Skeletal muscle satellite cell (primary cell): Measurements from ENCODE around the gene KLF9.
"Not testable (repeated sequence)": the region's sequence is repeated elsewhere in the genome, so short reads cannot be mapped to it uniquely, and the experiment has no call there.

ENCODE experiments used
- H3K27me3 ChIP-seq: 2 replicates; pipeline ENCODE4 v1.7.0; 2013; ENCODE audit warnings: low read length; ENCODE audit not compliant: control insufficient read depth, insufficient read depth
- H3K36me3 ChIP-seq: 2 replicates; pipeline ENCODE4 v1.7.0; 2013; ENCODE audit warnings: mild to moderate bottlenecking, control low read depth, low read length; ENCODE audit not compliant: insufficient read depth
- H3K4me1 ChIP-seq: 2 replicates; pipeline ENCODE4 v1.7.0; 2013; ENCODE audit warnings: low read length; ENCODE audit not compliant: control insufficient read depth, insufficient read depth
- H3K4me2 ChIP-seq: 2 replicates; pipeline ENCODE4 v1.7.0; 2013; ENCODE audit warnings: mild to moderate bottlenecking, low read length
- H3K4me3 ChIP-seq: 2 replicates; pipeline ENCODE4 v1.7.0; 2013; ENCODE audit warnings: low read length
- H3K9ac ChIP-seq: 2 replicates; pipeline ENCODE4 v1.7.0; 2013; ENCODE audit warnings: mild to moderate bottlenecking, low read depth, low read length, moderate library complexity
- H3K9me3 ChIP-seq: replicated peaks from 2 replicates; pipeline ENCODE4 v1.7.0; 2013; ENCODE audit warnings: mild to moderate bottlenecking, control low read depth, low read length

KLF9 gene

GRCh38 chr9:70402213-70402612 is 12.2 kb downstream of the KLF9 start:
- Histone ChIP-seq H3K9ac (no peak overlapping the region), H3K36me3 (peaks cover 4% of the 10 kb centered on the region), H3K4me2 (no peak overlapping the region), H3K4me3 (no peak overlapping the region), H3K27me3 (no peaks in the 10 kb centered on the region), H3K4me1 (peaks cover 82% of the 10 kb centered on the region), H3K9me3 (no peaks in the 10 kb centered on the region)

GRCh38 chr9:70401241-70401640 is 13.2 kb downstream of the KLF9 start:
- H3K4me2 ChIP-seq, H3K9me3 ChIP-seq, H3K9ac ChIP-seq, H3K4me3 ChIP-seq, H3K27me3 ChIP-seq, H3K36me3 ChIP-seq: not testable (repeated sequence)
- peaks cover 72% of the 10 kb centered on the region for H3K4me1 ChIP-seq

GRCh38 chr9:70400107-70400892 is 14.2 kb downstream of the KLF9 start:
- H3K9ac ChIP-seq, result no peak overlapping the region
- no peak overlapping the region for H3K4me2 ChIP-seq
- H3K27me3 ChIP-seq, result no peaks in the 10 kb centered on the region
- H3K36me3 ChIP-seq, result peaks cover 4% of the 10 kb centered on the region
- H3K4me1 ChIP-seq, result peaks cover 63% of the 10 kb centered on the region
- H3K4me3 ChIP-seq, result no peak overlapping the region
- no peaks in the 10 kb centered on the region for H3K9me3 ChIP-seq

- H3K4me3 ChIP-seq, result no peak overlapping the region
- H3K36me3 ChIP-seq, result peaks cover 4% of the 10 kb centered on the region
- no peak overlapping the region for H3K9ac ChIP-seq
- H3K4me2 ChIP-seq, result no peak overlapping the region
- H3K27me3 ChIP-seq, result no peaks in the 10 kb centered on the region
- peaks cover 54% of the 10 kb centered on the region for H3K4me1 ChIP-seq
- no peaks in the 10 kb centered on the region for H3K9me3 ChIP-seq
Measured at GRCh38 chr9:70399141-70399540, 15.3 kb downstream of the KLF9 start.

GRCh38 chr9:70398145-70398556 is 16.3 kb downstream of the KLF9 start:
- no peak overlapping the region for H3K4me2 ChIP-seq
- H3K27me3 ChIP-seq, result no peaks in the 10 kb centered on the region
- no peak overlapping the region for H3K4me3 ChIP-seq
- H3K9ac ChIP-seq, result no peak overlapping the region
- H3K4me1 ChIP-seq, result peaks cover 48% of the 10 kb centered on the region
- no peaks in the 10 kb centered on the region for H3K9me3 ChIP-seq
- H3K36me3 ChIP-seq, result peaks cover 4% of the 10 kb centered on the region

GRCh38 chr9:70395652-70396051 is 18.8 kb downstream of the KLF9 start:
- no peak overlapping the region for H3K9ac ChIP-seq
- peaks cover 48% of the 10 kb centered on the region for H3K4me1 ChIP-seq

GRCh38 chr9:70392850-70393249 is 21.6 kb downstream of the KLF9 start:
- no peak overlapping the region for H3K4me3 ChIP-seq
- no peaks in the 10 kb centered on the region for H3K9me3 ChIP-seq
- no peaks in the 10 kb centered on the region for H3K27me3 ChIP-seq
- no peak overlapping the region for H3K9ac ChIP-seq
- no peak overlapping the region for H3K4me2 ChIP-seq
- H3K36me3 ChIP-seq, result peaks cover 4% of the 10 kb centered on the region
- peaks cover 40% of the 10 kb centered on the region for H3K4me1 ChIP-seq

More at GRCh38 chr9:70395652-70396051, 18.8 kb downstream of the KLF9 start:
- no peak overlapping the region for H3K4me2 ChIP-seq
- peaks cover 4% of the 10 kb centered on the region for H3K36me3 ChIP-seq
- no peak overlapping the region for H3K4me3 ChIP-seq
- no peaks in the 10 kb centered on the region for H3K9me3 ChIP-seq
- H3K27me3 ChIP-seq, result no peaks in the 10 kb centered on the region

GRCh38 chr9:70392189-70392588 is 22.3 kb downstream of the KLF9 start:
- no peak overlapping the region for H3K4me2 ChIP-seq
- H3K9ac ChIP-seq, result no peak overlapping the region
- H3K4me3 ChIP-seq, result no peak overlapping the region
- no peaks in the 10 kb centered on the region for H3K27me3 ChIP-seq
- H3K36me3 ChIP-seq, result peaks cover 10% of the 10 kb centered on the region
- H3K4me1 ChIP-seq, result peaks cover 36% of the 10 kb centered on the region
- H3K9me3 ChIP-seq, result no peaks in the 10 kb centered on the region

- Histone ChIP-seq H3K36me3 (peaks cover 22% of the 10 kb centered on the region), H3K27me3 (no peaks in the 10 kb centered on the region), H3K4me2 (peak overlapping the region; percentile 32), H3K9ac (no peak overlapping the region), H3K4me3 (no peak overlapping the region), H3K4me1 (peaks cover 36% of the 10 kb centered on the region), H3K9me3 (no peaks in the 10 kb centered on the region)
Measured at GRCh38 chr9:70390933-70391341, 23.5 kb downstream of the KLF9 start.

GRCh38 chr9:70389621-70390266 is 24.7 kb downstream of the KLF9 start:
- H3K36me3 ChIP-seq, result peaks cover 33% of the 10 kb centered on the region
- H3K4me1 ChIP-seq, result peaks cover 34% of the 10 kb centered on the region
- no peaks in the 10 kb centered on the region for H3K9me3 ChIP-seq
- H3K9ac ChIP-seq, result no peak overlapping the region
- H3K27me3 ChIP-seq, result no peaks in the 10 kb centered on the region
- H3K4me3 ChIP-seq, result no peak overlapping the region
- peak overlapping the region; percentile 6 for H3K4me2 ChIP-seq

GRCh38 chr9:70389188-70389587 is 25.3 kb downstream of the KLF9 start:
- H3K36me3 ChIP-seq, result peaks cover 38% of the 10 kb centered on the region
- H3K27me3 ChIP-seq, result no peaks in the 10 kb centered on the region
- no peak overlapping the region for H3K4me3 ChIP-seq
- no peaks in the 10 kb centered on the region for H3K9me3 ChIP-seq
- H3K9ac ChIP-seq, result no peak overlapping the region
- H3K4me2 ChIP-seq, result peak overlapping the region; percentile 6
- peaks cover 33% of the 10 kb centered on the region for H3K4me1 ChIP-seq

GRCh38 chr9:70387663-70388062 is 26.8 kb downstream of the KLF9 start:
- H3K4me1 ChIP-seq, result peaks cover 24% of the 10 kb centered on the region
- no peaks in the 10 kb centered on the region for H3K9me3 ChIP-seq
- H3K9ac ChIP-seq, result no peak overlapping the region
- H3K4me3 ChIP-seq, result no peak overlapping the region
- peaks cover 53% of the 10 kb centered on the region for H3K36me3 ChIP-seq
- H3K27me3 ChIP-seq, result no peaks in the 10 kb centered on the region
- H3K4me2 ChIP-seq, result no peak overlapping the region
